Measurements from ENCODE around the gene UBN2. TPM values are rescaled to one million over a fixed set of nuclear protein-coding genes. Genes with fewer than 3 reads are reported as not detected.
A peak's percentile ranks its signal among the peaks of the same experiment; 100 is the strongest.

Gene UBN2
- total RNA-seq, 2 donors from 2014 or later: 13.9 to 25.2 TPM

GRCh38 chr7:139339698-139340036, 108.6 kb downstream of the UBN2 start:
- intact Hi-C loops (cut with DNase I): no loop called here
- Histone ChIP-seq H3K27ac (peak overlapping the region; percentile 98 to 99), H3K9me3 (no peaks in the 10 kb centered on the region), H3K36me3 (no peaks in the 10 kb centered on the region), H3K27me3 (replicated peaks; ENCODE audit: insufficient read depth) (no peaks in the 10 kb centered on the region), H3K4me3 (peak overlapping the region; percentile 59 to 61), H3K4me1 (replicated peaks) (peaks cover 4% of the 10 kb centered on the region)
- TF ChIP-seq POLR2AphosphoS5 (IDR thresholded peaks at IDR 0.05) (no peak), POLR2A (IDR thresholded peaks at IDR 0.05) (no peak), CTCF (IDR thresholded peaks at IDR 0.05) (no peak)
- no peak for DNase-seq (ENCODE audit: low spot score)
- 81% methylated on average over 13 of the region's 13 CpGs for WGBS

DNA sequence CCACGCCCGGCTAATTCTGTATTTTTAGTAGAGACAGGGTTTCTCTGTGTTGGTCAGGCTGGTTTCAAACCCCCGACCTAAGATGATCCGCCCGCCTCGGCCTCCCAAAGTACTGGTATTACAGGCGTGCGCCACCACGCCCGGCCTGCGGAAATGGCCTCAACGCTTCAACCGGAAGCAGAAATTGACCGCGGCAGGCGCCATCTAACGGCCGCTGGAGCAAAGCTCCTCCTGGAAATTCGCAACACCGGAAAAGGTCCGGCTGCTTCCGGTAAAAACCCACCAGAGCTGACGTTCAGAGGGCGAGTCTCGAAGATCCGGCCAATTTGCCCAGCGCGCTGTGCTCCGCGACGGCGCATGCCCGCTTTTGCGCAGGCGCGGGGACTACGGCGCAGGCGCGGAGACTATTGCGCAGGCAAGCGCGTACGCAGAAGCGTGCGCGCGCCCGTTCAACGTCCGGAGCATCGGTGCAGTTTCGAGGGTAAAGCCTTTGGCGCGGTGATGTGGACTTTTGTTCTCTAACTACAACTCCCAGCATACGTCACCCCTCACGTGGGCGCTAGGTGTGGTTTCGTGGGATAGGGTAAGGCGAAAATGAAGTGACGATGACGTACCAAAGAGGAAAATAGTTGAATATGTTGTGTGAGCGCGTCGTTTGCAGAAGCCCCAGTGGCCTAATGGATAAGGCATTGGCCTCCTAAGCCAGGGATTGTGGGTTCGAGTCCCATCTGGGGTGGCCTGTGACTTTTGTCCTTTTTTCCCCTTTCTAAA, 109.2 kb downstream of the UBN2 start:
- no peaks in the 10 kb centered on the region for H3K36me3 ChIP-seq
- no peaks in the 10 kb centered on the region for H3K27me3 ChIP-seq (replicated peaks; ENCODE audit: insufficient read depth)
- H3K4me1 ChIP-seq (replicated peaks): peaks cover 4% of the 10 kb centered on the region
- peak overlapping the region; percentile 59 to 61 for H3K4me3 ChIP-seq
- DNase-seq (ENCODE audit: low spot score): peak; percentile 100
- peak overlapping the region; percentile 98 to 99 for H3K27ac ChIP-seq
- whole genome bisulfite sequencing: 4% methylated on average over 53 of the region's 66 CpGs
- TF ChIP-seq POLR2AphosphoS5 (IDR thresholded peaks at IDR 0.05) (peak; percentile 99), POLR2A (IDR thresholded peaks at IDR 0.05) (peak; percentile 63), CTCF (IDR thresholded peaks at IDR 0.05) (peak; percentile 40 to 86 (median 74))
- H3K9me3 ChIP-seq: no peaks in the 10 kb centered on the region
- intact Hi-C loops (cut with DNase I): no loop called here

- DNase-seq (ENCODE audit: low spot score): no peak
- Histone ChIP-seq H3K9me3 (no peaks in the 10 kb centered on the region), H3K36me3 (no peaks in the 10 kb centered on the region), H3K4me3 (peak overlapping the region; percentile 59 to 61), H3K27me3 (replicated peaks; ENCODE audit: insufficient read depth) (no peaks in the 10 kb centered on the region), H3K27ac (peak overlapping the region; percentile 98 to 99), H3K4me1 (replicated peaks) (peaks cover 4% of the 10 kb centered on the region)
- intact Hi-C loops (cut with DNase I): no loop called here
- no peak for TF ChIP-seq POLR2AphosphoS5 (IDR thresholded peaks at IDR 0.05)
- no peak for TF ChIP-seq POLR2A (IDR thresholded peaks at IDR 0.05)
- TF ChIP-seq CTCF (IDR thresholded peaks at IDR 0.05): no peak
- 0% methylated on average over 9 of the region's 9 CpGs for WGBS
Observed at GRCh38 chr7:139340808-139341057, 109.7 kb downstream of the UBN2 start.

- WGBS: under 1% methylated on average over 51 of the region's 54 CpGs
- H3K4me3 ChIP-seq: peak within 1 kb of the TSS; percentile 59 to 61
- H3K9me3 ChIP-seq: no peaks in the 10 kb centered on the region
- TF ChIP-seq POLR2AphosphoS5 (IDR thresholded peaks at IDR 0.05) (no peak), POLR2A (IDR thresholded peaks at IDR 0.05) (peak; percentile 72), CTCF (IDR thresholded peaks at IDR 0.05) (peak in 3 of 4 experiments; percentile 56 to 64 (median 64))
- peak; percentile 95 for DNase-seq (ENCODE audit: low spot score)
- peaks cover 4% of the 10 kb centered on the region for H3K4me1 ChIP-seq (replicated peaks)
- H3K36me3 ChIP-seq: no peaks in the 10 kb centered on the region
- no peaks in the 10 kb centered on the region for H3K27me3 ChIP-seq (replicated peaks; ENCODE audit: insufficient read depth)
- H3K27ac ChIP-seq: peak within 1 kb of the TSS; percentile 98 to 99
- intact Hi-C loops (cut with DNase I): no loop called here
Observed at GRCh38 chr7:139341058-139341775, 110.2 kb downstream of the UBN2 start, which contains the start of gene FMC1. Gene FMC1 (plus strand): TSS chr7:139341337. CDS start chr7:139341385, 48 bp downstream.

All from prostate gland (tissue), 2 donors.